Sciatic nerve (tissue), 2 donors: ENCODE data around the gene C11orf86. TPM values are rescaled to one million over a fixed set of nuclear protein-coding genes. Genes with fewer than 3 reads are reported as not detected.
A peak's percentile ranks its signal among the peaks of the same experiment; 100 is the strongest.

ENCODE experiments used
- ATAC-seq: fragments of 200-7000 bp; cut with Tn5 transposase; one replicate; pipeline ENCODE4 v1.9.1; 2020; ENCODE audit warnings: mild to moderate bottlenecking, moderate library complexity
- DNase-seq: peaks from one replicate; pipeline ENCODE4 v3.0.0-alpha.2; 2020; ENCODE audit warnings: low spot score
- intact Hi-C: fragments of 100-400 bp; cut with DNase I; formaldehyde crosslinking; loops from one replicate; pipeline ENCODE4 v1.14.2; 2022
- microRNA-seq: library from miRNA; unstranded; fragments of <30 nt; microRNA quantifications from one replicate; pipeline ENCODE4 v1.2.0, GENCODE V29; 2020
- total RNA-seq: library from RNA; stranded (reverse); fragmentation: NEBNext Ultra II Directional; extraction: Animal tissue kit (Norgen Biotek cat#: 25700); gene quantifications from one replicate; pipeline ENCODE4 v1.2.1, GENCODE V29; 2021
- donor health status: DM: no; HTN: no; CAD: no.
- donor health status: DM: no; HTN: no; CAD: no.

Gene C11orf86
- total RNA-seq, 1 donor from 2014 or later: not detected

GRCh38 chr11:67015048-67015447, 39.9 kb downstream of the C11orf86 start:
- DNase-seq (no peak), ATAC-seq (no peak)
- intact Hi-C loops: no loop called here

- intact Hi-C loops: no loop called here
- ATAC-seq (no peak), DNase-seq (no peak)
Measured at GRCh38 chr11:67016550-67016949, 41.4 kb downstream of the C11orf86 start.

- intact Hi-C loops: no loop called here
- ATAC-seq: no peak
- DNase-seq: no peak
Measured at GRCh38 chr11:67020949-67021348, 45.8 kb downstream of the C11orf86 start.

GRCh38 chr11:67022341-67022933, 47.3 kb downstream of the C11orf86 start:
- DNase-seq: no peak
- intact Hi-C loops: no loop called here
- no peak for ATAC-seq

- intact Hi-C loops: no loop called here
- no peak for DNase-seq
- ATAC-seq: peak; percentile 19
Measured at GRCh38 chr11:67022961-67023956, 48.2 kb downstream of the C11orf86 start, which contains the start of gene SYT12. TSS of gene SYT12 (plus strand) at chr11:67023134. CDS start at chr11:67030145, 7,011 bp downstream.

- ATAC-seq (no peak), DNase-seq (no peak)
- intact Hi-C loops: no loop called here
Measured at GRCh38 chr11:67023957-67024353, 48.9 kb downstream of the C11orf86 start.

GRCh38 chr11:67024410-67024809, 49.3 kb downstream of the C11orf86 start:
- intact Hi-C loops: no loop called here
- ATAC-seq: no peak
- DNase-seq: no peak

- ATAC-seq: no peak
- intact Hi-C loops: no loop called here
- no peak for DNase-seq
Measured at GRCh38 chr11:67024966-67025365, 49.9 kb downstream of the C11orf86 start.

GRCh38 chr11:67025750-67026149, 50.6 kb downstream of the C11orf86 start:
- DNase-seq (no peak), ATAC-seq (no peak)
- intact Hi-C loops: no loop called here

Small RNA genes within 50 kb of the gene (microRNA-seq; reads per million reads assigned to microRNA genes)
- gene MIR3163: not detected

Other genes with a start within 250 kb of the C11orf86 start
- gene SPTBN2, start 246.1 kb upstream of the C11orf86 start, total RNA-seq: 6.6 TPM
- 16.6 TPM for gene RCE1, start 131.9 kb upstream of the C11orf86 start, total RNA-seq
- 14.5 TPM for gene LRFN4, start 118.2 kb upstream of the C11orf86 start, total RNA-seq
- gene PC, start 16.9 kb upstream of the C11orf86 start, total RNA-seq: 103 TPM
- gene SYT12, start 47.8 kb downstream of the C11orf86 start, total RNA-seq: 0.71 TPM
- gene RHOD, start 81.5 kb downstream of the C11orf86 start, total RNA-seq: 10.3 TPM
- 92.8 TPM for gene KDM2A, start 144.0 kb downstream of the C11orf86 start, total RNA-seq